ENCODE measurements around the gene TP73.

Gene TP73

GRCh38 chr1:3651930-3652547 is at the start of gene TP73:
Gene TP73 (plus strand): TSS chr1:3652516. CDS start chr1:3682366, 29,850 bp downstream.
- DNase-seq (ENCODE audit: low read depth in 1 of 2, low spot score in 1 of 2) = no peak

DNA sequence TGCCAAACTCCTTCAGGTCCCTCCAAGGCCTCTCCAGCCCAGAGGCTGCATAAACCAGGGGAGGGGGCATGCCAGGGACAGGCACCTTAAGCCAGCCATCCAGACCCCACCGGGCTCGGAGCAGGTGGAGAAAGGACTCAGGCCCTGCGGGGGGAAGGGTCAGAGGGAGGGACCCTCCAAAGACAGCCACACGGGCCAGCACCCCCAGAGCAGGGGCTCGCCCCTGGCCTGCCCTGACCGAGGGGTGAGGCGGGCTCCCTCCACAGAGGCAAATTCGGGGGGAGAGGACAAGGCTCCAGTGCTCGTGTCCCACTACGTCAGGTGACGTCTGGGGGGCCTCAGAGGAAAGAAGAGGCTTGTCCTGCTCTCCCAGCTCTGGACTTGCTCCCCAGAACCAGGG is 49.2 kb upstream of the TP73 start:
- no peak for DNase-seq (ENCODE audit: low read depth in 1 of 2, low spot score in 1 of 2)

DNA sequence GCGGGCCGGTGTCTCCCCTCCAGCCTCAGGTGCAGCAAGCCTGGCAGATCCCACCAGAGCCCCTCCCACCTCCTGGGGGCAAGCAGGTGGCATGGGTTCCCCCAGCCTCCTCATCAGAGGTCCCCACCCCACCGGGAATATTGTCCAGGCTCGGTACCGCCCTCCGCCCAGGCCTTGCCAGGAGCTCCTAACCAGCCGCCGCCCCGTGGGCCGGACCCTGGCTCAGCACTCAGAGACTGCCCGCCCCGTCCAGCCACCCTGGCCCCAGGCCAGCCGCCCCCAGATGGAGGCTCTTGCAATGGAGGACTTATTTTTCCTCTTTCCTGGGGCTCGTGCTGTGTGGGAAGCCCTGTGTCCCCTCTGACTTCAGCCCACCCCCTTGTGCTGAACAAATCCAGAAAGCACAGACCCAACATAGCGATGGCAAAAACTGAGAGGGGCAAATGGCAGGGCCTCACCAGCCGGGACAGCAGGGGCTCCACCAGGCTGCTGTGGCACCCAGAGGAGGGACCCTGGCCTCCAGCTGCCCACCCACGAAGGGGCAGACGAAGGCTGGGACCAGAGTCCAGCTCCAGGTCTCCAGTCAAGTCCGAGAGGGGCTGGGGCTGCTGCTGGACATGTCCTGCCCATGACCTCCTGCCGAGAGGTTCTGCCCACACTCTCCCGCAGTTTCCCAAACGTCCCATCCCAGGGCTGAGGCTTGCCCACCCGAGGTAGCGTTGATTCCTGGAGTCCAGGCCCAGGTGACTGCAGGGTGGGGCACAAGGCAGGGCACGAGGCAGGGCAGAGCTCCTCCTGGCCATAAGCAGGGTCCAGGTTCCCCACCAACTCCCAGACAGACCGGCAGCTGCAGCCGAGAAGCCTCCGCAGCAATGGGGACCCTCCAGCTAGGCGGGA is 48.5 kb upstream of the TP73 start:
- DNase-seq (ENCODE audit: low read depth in 1 of 2, low spot score in 1 of 2) = no peak

GRCh38 chr1:3604468-3604974 is 47.8 kb upstream of the TP73 start:
- DNase-seq (ENCODE audit: low read depth in 1 of 2, low spot score in 1 of 2) = no peak

GRCh38 chr1:3604997-3605823 is 47.1 kb upstream of the TP73 start:
- no peak for DNase-seq (ENCODE audit: low read depth in 1 of 2, low spot score in 1 of 2)

DNA sequence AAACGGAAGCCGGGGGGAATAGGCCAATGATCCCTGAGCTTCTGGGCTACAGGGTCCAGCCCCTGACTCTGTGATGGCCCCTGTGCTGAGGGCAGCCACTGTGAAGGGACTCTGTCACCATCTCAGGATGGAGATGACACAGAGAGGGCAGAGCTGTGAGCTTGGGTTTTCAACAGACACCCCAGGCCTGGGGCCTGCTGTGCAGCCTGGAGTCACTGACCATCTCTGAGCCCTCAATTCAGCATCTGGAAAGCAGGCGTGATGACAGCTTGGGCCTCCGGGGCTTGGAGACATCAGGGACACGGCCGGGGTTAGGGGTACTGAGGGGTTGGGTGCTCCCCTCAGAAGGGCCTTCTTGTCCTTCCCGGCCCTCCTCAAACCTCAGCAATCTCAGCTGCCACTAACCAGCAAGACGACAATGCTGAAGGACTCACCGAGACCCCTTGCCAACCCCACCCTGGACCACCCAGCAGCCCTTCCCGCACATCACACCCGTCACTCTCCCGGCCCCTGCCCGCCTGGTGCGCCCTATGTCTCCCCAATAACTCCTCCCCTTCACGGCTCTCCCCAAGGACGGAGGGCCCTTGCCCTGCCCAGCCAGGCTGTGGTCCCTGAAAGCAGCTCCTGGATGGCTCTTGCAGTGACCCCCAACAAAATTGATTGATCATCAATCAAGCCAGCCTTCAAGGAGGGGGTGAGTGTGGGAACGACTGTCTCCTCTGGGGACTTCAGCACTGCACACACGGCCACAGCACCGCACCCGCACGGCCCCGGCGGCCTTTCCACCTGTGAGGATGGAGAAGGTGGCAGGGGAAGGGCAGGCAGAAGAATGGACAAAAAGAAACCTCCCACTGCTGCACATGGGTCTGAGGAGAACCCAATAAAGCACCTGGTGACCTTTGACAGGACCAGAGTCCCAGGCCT is 45.3 kb upstream of the TP73 start:
- no peak for DNase-seq (ENCODE audit: low read depth in 1 of 2, low spot score in 1 of 2)

- no peak for DNase-seq (ENCODE audit: low read depth in 1 of 2, low spot score in 1 of 2)
Observed at GRCh38 chr1:3607703-3608065, 44.6 kb upstream of the TP73 start.

- no peak for DNase-seq (ENCODE audit: low read depth in 1 of 2, low spot score in 1 of 2)
Observed at GRCh38 chr1:3608154-3608553, 44.2 kb upstream of the TP73 start.

DNA sequence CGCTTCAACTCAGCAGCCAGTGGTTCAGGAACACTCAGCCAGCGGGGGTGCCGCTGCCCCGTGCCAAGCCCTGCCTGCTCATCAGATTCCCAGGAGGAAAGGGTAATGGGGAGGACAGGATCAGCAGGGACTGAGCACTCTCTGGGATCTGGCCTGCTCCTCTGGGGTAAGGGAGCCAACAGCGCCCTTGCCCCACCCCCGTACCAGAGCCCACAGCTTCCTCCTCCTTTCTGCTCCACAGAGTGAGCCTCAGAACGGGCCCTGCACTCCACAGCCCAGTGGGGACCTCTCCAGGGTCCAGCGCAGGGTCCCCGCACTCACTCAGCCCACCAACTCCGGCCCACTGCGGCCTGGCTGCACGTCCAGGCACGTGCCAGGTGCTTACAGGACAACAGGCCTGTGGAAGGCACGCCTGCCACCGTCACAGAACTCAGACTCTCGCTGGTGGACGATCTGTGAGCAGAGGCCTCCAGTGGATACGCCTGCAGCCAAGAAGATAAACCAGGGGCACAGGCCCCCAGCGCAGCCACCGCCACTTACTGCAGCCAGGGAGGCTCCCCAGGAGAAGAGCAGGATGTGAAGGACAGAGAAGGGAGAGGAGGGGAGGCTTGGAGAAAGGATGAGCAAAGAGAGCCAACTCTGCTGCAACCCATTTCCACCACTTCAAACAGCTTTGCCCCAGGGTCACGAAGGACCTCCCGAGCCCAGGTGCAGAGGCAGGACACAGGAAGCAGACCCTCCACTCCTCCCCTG is 43.1 kb upstream of the TP73 start:
- DNase-seq (ENCODE audit: low read depth in 1 of 2, low spot score in 1 of 2) = no peak

DNA sequence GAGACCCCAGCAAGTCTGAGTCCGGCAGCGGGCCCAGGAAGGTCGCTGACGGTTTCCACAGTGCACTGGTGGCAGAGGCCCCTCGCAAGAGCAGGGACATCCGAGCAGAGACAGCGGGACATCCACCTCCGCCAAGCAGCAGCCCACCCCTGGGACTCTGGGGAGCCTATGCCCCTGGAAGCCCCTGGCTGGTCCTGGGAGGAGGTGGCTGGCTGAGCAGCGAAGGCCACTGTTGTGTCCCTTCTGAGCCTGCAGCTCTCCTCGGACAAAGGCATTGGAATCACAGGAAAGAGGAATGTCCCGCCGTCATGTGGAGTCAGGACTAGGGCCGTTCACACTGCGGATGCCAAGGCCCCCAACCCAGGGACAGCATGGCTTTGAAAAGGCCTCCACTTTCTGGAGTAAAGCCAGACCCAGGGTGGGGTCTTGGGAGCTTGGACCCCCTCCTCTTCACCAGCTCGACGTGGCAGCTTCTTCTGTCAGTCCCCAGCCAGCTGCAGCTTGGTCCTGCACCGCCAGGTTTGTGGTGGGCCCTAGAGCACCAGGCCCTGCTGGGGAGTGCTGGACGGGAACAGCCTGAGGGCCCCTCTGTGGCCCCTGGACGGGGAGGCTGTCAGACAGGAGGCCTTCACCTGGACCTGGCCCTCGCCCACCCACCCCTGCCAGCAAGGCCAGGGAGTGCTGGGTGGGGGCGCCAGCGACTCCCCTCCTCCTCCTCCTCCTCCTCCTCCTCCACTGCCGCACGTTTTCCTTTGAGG is 42.4 kb upstream of the TP73 start:
- DNase-seq (ENCODE audit: low read depth in 1 of 2, low spot score in 1 of 2) = no peak

GRCh38 chr1:3610527-3611169 is 41.7 kb upstream of the TP73 start:
- DNase-seq (ENCODE audit: low read depth in 1 of 2, low spot score in 1 of 2) = no peak

DNA sequence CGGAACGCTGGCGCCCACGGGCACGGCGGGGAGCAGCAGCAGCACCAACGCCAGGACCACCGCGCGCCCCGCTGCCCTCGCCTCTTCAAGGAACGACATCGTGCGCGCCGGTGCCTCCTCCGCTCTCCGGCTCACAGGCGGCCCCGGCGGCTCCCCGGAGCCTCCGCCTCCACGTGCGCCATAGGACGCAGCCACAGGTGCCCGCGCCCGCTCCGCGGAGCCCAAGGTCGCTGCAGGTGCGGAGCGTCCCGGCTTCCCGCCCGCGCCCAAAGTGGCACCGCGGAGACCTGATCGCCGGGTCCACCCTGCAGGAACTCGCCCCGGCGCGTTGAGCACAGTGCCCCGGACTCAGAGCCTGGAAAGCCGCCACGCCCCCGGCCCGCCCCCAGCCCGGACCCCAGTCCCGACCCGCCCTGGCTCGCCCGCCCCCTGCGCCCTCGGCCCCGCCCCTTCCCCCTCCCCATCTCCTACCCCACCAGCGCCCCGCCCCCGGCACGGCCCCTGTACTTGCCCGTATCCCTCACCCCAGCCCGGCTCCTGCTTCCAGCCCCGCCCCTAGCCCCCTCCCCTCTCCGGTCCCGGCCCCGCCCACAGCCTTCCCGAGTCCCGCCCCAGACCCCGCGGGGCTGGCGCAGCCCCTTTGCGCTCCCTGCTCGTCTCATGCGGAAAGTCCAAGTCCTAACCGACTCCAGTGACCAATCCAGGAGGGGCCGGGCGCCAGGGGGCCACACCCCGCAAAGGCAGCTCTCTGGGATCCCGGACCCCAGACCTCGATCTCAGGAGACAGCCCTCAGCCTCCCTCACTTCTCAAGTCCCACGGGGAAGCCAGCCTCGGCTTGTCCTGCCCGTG is 40.9 kb upstream of the TP73 start, which contains the start of gene MEGF6:
Gene MEGF6 (minus strand): TSS at position 339 of the 850 bp plus-strand sequence. CDS start 240 bp downstream, at position 99.
- peak; percentile 31 to 59 for DNase-seq (ENCODE audit: low read depth in 1 of 2, low spot score in 1 of 2)

- DNase-seq (ENCODE audit: low read depth in 1 of 2, low spot score in 1 of 2) = no peak
Observed at GRCh38 chr1:3612123-3612522, 40.2 kb upstream of the TP73 start.

DNA sequence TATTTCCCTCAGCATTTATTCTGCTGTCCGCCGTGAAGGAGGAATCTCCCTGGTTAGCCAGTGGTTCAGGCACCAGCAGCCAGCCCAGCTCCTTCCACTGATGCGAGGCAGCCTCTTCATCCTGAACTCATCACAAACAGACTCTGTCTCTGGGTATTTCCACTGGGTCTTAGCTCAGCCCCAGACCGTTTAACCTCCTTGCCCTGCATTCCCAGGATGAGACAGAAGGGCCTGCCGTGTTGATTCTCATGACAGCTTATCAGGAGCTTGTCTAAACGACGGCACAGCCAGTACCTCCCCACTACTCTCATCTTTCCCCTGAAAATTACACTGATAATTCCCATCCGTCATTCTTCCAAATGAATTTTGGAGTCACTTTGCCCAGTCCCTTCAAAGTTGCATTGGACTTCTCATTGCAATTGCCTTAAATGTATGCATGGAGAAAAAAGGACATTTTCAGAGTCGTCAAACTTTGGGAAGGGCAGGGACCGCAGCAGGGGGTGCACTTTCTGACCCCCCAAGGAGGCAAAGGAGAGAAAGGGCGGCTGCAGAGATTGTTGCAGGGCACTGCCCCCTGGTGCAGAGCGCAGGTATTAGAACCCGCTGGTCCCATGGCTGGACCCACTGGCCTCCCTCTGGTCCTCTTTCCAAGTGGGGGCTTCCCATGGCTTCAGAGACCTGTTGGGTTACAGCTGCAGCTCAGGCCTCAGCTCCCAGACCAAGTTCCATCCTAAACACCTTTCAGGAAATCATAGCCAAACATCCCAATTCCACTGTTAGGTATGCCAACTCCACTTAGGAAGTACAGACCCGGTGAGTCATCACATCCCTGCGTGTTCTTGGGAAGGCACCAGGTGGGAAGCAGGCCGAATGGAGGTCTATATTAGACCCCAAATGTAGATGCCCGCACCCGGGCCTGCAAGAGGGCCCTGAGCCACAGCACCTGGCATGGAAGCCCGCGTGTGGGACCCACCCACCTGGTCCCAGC is 37.3 kb upstream of the TP73 start:
- DNase-seq (ENCODE audit: low read depth in 1 of 2, low spot score in 1 of 2) = no peak

- DNase-seq (ENCODE audit: low read depth in 1 of 2, low spot score in 1 of 2) = no peak
Observed at GRCh38 chr1:3616861-3617260, 35.5 kb upstream of the TP73 start.

DNA sequence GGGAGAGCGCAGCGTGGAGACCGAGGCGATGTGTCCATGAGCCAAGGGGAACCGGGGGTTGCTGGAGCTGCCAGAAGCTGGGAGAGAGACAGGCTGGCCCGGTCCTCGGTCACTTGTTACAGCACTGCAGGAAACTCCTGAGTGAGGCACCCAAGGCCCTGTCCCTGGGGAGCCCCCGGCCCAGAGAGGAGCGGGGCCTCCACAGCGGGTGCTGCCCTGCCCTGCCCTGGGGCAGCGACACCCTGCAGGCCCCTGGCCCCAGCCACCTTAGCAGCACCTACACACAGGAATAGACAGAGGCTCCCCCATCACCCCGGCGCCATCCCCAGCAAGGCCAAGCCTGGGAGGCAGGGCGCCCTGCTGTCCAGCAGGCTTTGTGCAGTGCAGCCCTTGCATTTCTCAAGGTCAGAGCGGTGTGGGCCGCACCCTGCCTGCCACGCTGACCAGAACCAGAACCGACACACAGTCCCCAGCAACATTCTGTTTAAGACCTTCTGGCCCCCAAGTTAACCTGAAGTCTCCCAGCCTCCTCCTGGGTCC is 34.4 kb upstream of the TP73 start:
- DNase-seq (ENCODE audit: low read depth in 1 of 2, low spot score in 1 of 2) = no peak
